ENCODE results near the gene SPPL3.

The SPPL3 gene

GRCh38 chr12:120814903-120815429 lies 89.2 kb downstream of the SPPL3 start:
- TF ChIP-seq POLR2AphosphoS5 (IDR thresholded peaks at IDR 0.05; ENCODE audit: low read depth, low read length) (no peak), TAF1 (IDR thresholded peaks at IDR 0.05; ENCODE audit: borderline replicate concordance, insufficient read depth, low read length) (no peak), FOXP2 (optimal IDR thresholded peaks at IDR 0.05; ENCODE audit: borderline replicate concordance, extremely low read depth, extremely low read length, insufficient read depth) (no peak), REST (IDR thresholded peaks at IDR 0.05; ENCODE audit: insufficient read depth in 1 of 2, low read depth in 2 of 2, low read length in 2 of 2) (no peak), SIN3A (IDR thresholded peaks at IDR 0.05; ENCODE audit: borderline replicate concordance, insufficient read depth, low read length) (no peak)

GRCh38 chr12:120814203-120814902 lies 89.8 kb downstream of the SPPL3 start:
- TF ChIP-seq REST (IDR thresholded peaks at IDR 0.05; ENCODE audit: insufficient read depth in 1 of 2, low read depth in 2 of 2, low read length in 2 of 2) (no peak), POLR2AphosphoS5 (IDR thresholded peaks at IDR 0.05; ENCODE audit: low read depth, low read length) (no peak), TAF1 (IDR thresholded peaks at IDR 0.05; ENCODE audit: borderline replicate concordance, insufficient read depth, low read length) (no peak), SIN3A (IDR thresholded peaks at IDR 0.05; ENCODE audit: borderline replicate concordance, insufficient read depth, low read length) (no peak), FOXP2 (optimal IDR thresholded peaks at IDR 0.05; ENCODE audit: borderline replicate concordance, extremely low read depth, extremely low read length, insufficient read depth) (no peak)

GRCh38 chr12:120813588-120814153 lies 90.5 kb downstream of the SPPL3 start:
- no peak for TF ChIP-seq REST (IDR thresholded peaks at IDR 0.05; ENCODE audit: insufficient read depth in 1 of 2, low read depth in 2 of 2, low read length in 2 of 2)
- TF ChIP-seq TAF1 (IDR thresholded peaks at IDR 0.05; ENCODE audit: borderline replicate concordance, insufficient read depth, low read length), result no peak
- TF ChIP-seq SIN3A (IDR thresholded peaks at IDR 0.05; ENCODE audit: borderline replicate concordance, insufficient read depth, low read length), result no peak
- no peak for TF ChIP-seq FOXP2 (optimal IDR thresholded peaks at IDR 0.05; ENCODE audit: borderline replicate concordance, extremely low read depth, extremely low read length, insufficient read depth)
- TF ChIP-seq POLR2AphosphoS5 (IDR thresholded peaks at IDR 0.05; ENCODE audit: low read depth, low read length), result no peak

GRCh38 chr12:120810021-120810420 lies 94.1 kb downstream of the SPPL3 start:
- TF ChIP-seq REST (IDR thresholded peaks at IDR 0.05; ENCODE audit: insufficient read depth in 1 of 2, low read depth in 2 of 2, low read length in 2 of 2) (no peak), POLR2AphosphoS5 (IDR thresholded peaks at IDR 0.05; ENCODE audit: low read depth, low read length) (no peak), TAF1 (IDR thresholded peaks at IDR 0.05; ENCODE audit: borderline replicate concordance, insufficient read depth, low read length) (no peak), SIN3A (IDR thresholded peaks at IDR 0.05; ENCODE audit: borderline replicate concordance, insufficient read depth, low read length) (no peak), FOXP2 (optimal IDR thresholded peaks at IDR 0.05; ENCODE audit: borderline replicate concordance, extremely low read depth, extremely low read length, insufficient read depth) (no peak)

All from PFSK-1 (cell line).